ENCODE measurements around the gene KRTAP6-1.

Gene KRTAP6-1

GRCh38 chr21:30582870-30583269, 30.9 kb downstream of the KRTAP6-1 start:
- H3K36me3 ChIP-seq (ENCODE audit: insufficient read depth, low read length): no peaks in the 10 kb centered on the region
- H3K79me2 ChIP-seq (ENCODE audit: insufficient read depth, low read length): no peaks in the 10 kb centered on the region
- no peaks in the 10 kb centered on the region for H3K9me2 ChIP-seq (ENCODE audit: low read depth, low read length)
- H3K9me3 ChIP-seq (ENCODE audit: low read length): no peaks in the 10 kb centered on the region
- H3K27me3 ChIP-seq (ENCODE audit: insufficient read depth, low read length): no peaks in the 10 kb centered on the region
- no peaks in the 10 kb centered on the region for H3F3A ChIP-seq (ENCODE audit: insufficient read depth, low read length)
- H3K4me2 ChIP-seq (ENCODE audit: low read length): no peak overlapping the region
- no peaks in the 10 kb centered on the region for H4K20me1 ChIP-seq (ENCODE audit: insufficient read depth, low read length)
- H3K27ac ChIP-seq (ENCODE audit: low read depth, low read length, poor library complexity, severe bottlenecking): no peak overlapping the region
- TF ChIP-seq EZH2 (IDR thresholded peaks at IDR 0.05; ENCODE audit: borderline replicate concordance, low read length): no peak
- no peak for TF ChIP-seq CTCF (IDR thresholded peaks at IDR 0.05; ENCODE audit: low read length)
- no peak overlapping the region for H2AFZ ChIP-seq (ENCODE audit: low read length)
- no peak overlapping the region for H3K4me3 ChIP-seq (ENCODE audit: low read depth, low read length, poor library complexity, severe bottlenecking)
- no peak overlapping the region for H3K9ac ChIP-seq (ENCODE audit: low read length)
- H3K4me1 ChIP-seq (ENCODE audit: insufficient read depth, low read length, severe bottlenecking): no peaks in the 10 kb centered on the region

GRCh38 chr21:30580132-30580531, 33.6 kb downstream of the KRTAP6-1 start:
- H3K9ac ChIP-seq (ENCODE audit: low read length): no peak overlapping the region
- H3K9me3 ChIP-seq (ENCODE audit: low read length): no peaks in the 10 kb centered on the region
- no peak overlapping the region for H3K4me2 ChIP-seq (ENCODE audit: low read length)
- H3K36me3 ChIP-seq (ENCODE audit: insufficient read depth, low read length): no peaks in the 10 kb centered on the region
- no peaks in the 10 kb centered on the region for H4K20me1 ChIP-seq (ENCODE audit: insufficient read depth, low read length)
- TF ChIP-seq EZH2 (IDR thresholded peaks at IDR 0.05; ENCODE audit: borderline replicate concordance, low read length) (no peak), CTCF (IDR thresholded peaks at IDR 0.05; ENCODE audit: low read length) (no peak)
- no peaks in the 10 kb centered on the region for H3K9me2 ChIP-seq (ENCODE audit: low read depth, low read length)
- H3K79me2 ChIP-seq (ENCODE audit: insufficient read depth, low read length): no peaks in the 10 kb centered on the region
- no peaks in the 10 kb centered on the region for H3K27me3 ChIP-seq (ENCODE audit: insufficient read depth, low read length)
- no peak overlapping the region for H3K4me3 ChIP-seq (ENCODE audit: low read depth, low read length, poor library complexity, severe bottlenecking)
- no peak overlapping the region for H2AFZ ChIP-seq (ENCODE audit: low read length)
- no peak overlapping the region for H3K27ac ChIP-seq (ENCODE audit: low read depth, low read length, poor library complexity, severe bottlenecking)
- no peaks in the 10 kb centered on the region for H3K4me1 ChIP-seq (ENCODE audit: insufficient read depth, low read length, severe bottlenecking)
- no peaks in the 10 kb centered on the region for H3F3A ChIP-seq (ENCODE audit: insufficient read depth, low read length)

DNA sequence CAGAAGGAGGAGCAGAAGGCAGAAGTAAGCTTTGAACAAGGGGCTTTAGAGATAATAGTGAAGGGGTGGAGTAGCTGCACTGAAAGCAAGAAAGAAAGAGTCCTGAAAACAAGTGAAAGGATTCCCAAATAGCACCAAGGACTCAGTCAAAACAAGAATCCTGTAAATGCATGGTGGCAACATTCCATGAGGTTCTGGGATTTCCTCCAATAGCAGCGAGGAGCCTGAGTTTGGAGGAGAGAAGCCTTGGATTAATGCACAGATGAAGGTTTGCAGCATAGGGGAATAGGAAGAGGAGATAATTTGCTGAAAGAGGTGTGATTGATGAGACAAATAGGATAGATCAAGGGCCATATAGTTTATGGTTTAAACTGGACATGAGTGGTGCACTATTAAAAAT, 34.4 kb downstream of the KRTAP6-1 start:
- no peak overlapping the region for H3K27ac ChIP-seq (ENCODE audit: low read depth, low read length, poor library complexity, severe bottlenecking)
- no peak overlapping the region for H2AFZ ChIP-seq (ENCODE audit: low read length)
- no peaks in the 10 kb centered on the region for H4K20me1 ChIP-seq (ENCODE audit: insufficient read depth, low read length)
- no peaks in the 10 kb centered on the region for H3K27me3 ChIP-seq (ENCODE audit: insufficient read depth, low read length)
- H3K9me3 ChIP-seq (ENCODE audit: low read length): no peaks in the 10 kb centered on the region
- H3K9ac ChIP-seq (ENCODE audit: low read length): no peak overlapping the region
- H3K36me3 ChIP-seq (ENCODE audit: insufficient read depth, low read length): no peaks in the 10 kb centered on the region
- no peak overlapping the region for H3K4me3 ChIP-seq (ENCODE audit: low read depth, low read length, poor library complexity, severe bottlenecking)
- H3K4me2 ChIP-seq (ENCODE audit: low read length): no peak overlapping the region
- H3K9me2 ChIP-seq (ENCODE audit: low read depth, low read length): no peaks in the 10 kb centered on the region
- H3K4me1 ChIP-seq (ENCODE audit: insufficient read depth, low read length, severe bottlenecking): no peaks in the 10 kb centered on the region
- no peaks in the 10 kb centered on the region for H3F3A ChIP-seq (ENCODE audit: insufficient read depth, low read length)
- H3K79me2 ChIP-seq (ENCODE audit: insufficient read depth, low read length): no peaks in the 10 kb centered on the region
- TF ChIP-seq EZH2 (IDR thresholded peaks at IDR 0.05; ENCODE audit: borderline replicate concordance, low read length): no peak

DNA sequence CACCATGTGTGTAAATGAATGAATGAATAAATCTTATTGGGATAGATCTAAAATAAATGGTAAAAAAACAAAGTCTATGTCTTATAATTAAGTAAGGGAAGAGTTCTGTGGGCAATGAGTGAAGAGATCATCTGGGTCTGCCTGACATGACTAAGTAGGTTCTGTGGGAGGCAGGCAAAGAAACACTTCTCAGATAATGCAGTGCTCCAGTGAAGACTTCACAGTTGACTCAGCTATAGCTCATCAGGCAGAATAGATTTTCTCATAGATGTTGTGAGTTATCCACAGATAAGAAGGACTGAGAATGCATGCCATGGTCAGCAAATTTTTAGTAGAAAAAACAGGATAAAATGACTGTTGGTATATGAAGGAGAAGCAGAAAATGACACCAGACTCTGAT, 36.0 kb downstream of the KRTAP6-1 start:
- Histone ChIP-seq H3K9me3 (ENCODE audit: low read length) (no peaks in the 10 kb centered on the region), H3K36me3 (ENCODE audit: insufficient read depth, low read length) (no peaks in the 10 kb centered on the region), H3K27me3 (ENCODE audit: insufficient read depth, low read length) (no peaks in the 10 kb centered on the region), H3K4me3 (ENCODE audit: low read depth, low read length, poor library complexity, severe bottlenecking) (no peak overlapping the region), H4K20me1 (ENCODE audit: insufficient read depth, low read length) (no peaks in the 10 kb centered on the region), H2AFZ (ENCODE audit: low read length) (no peak overlapping the region), H3K27ac (ENCODE audit: low read depth, low read length, poor library complexity, severe bottlenecking) (no peak overlapping the region), H3F3A (ENCODE audit: insufficient read depth, low read length) (no peaks in the 10 kb centered on the region), H3K79me2 (ENCODE audit: insufficient read depth, low read length) (no peaks in the 10 kb centered on the region), H3K4me1 (ENCODE audit: insufficient read depth, low read length, severe bottlenecking) (no peaks in the 10 kb centered on the region), H3K4me2 (ENCODE audit: low read length) (no peak overlapping the region), H3K9me2 (ENCODE audit: low read depth, low read length) (no peaks in the 10 kb centered on the region), H3K9ac (ENCODE audit: low read length) (no peak overlapping the region)
- TF ChIP-seq CTCF (IDR thresholded peaks at IDR 0.05; ENCODE audit: low read length) (no peak), EZH2 (IDR thresholded peaks at IDR 0.05; ENCODE audit: borderline replicate concordance, low read length) (no peak)

Measured in OCI-LY1 (cell line).